ENCODE results near the gene PAIP2B.

DNA sequence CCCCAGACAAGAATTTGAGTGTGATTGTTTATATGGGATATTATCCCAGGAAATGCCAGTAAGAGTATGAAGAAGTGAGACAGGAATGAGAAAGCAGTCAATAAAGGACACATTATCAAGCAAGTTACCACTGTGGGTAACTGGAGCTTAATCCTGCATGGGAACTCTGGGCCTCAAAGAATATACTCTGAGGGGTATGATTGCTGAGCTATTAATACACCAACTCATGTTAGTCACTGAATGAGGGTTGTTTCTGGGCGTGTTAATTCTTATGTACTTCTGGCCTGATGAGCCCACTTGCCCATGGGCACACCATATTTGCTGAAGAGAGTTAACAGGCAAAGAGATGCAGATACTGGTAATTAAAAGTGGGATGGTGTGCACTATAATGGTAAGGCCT is 26.6 kb upstream of the PAIP2B start:
- TF ChIP-seq CTCF (IDR thresholded peaks at IDR 0.05) (no peak), EZH2 (IDR thresholded peaks at IDR 0.05) (no peak)
